K562 (cell line): ENCODE data around the gene OR5K2. TPM values are rescaled to one million over a fixed set of nuclear protein-coding genes. Genes with fewer than 3 reads are reported as not detected.

ENCODE experiments used
- ATAC-seq: fragments of 200-7000 bp; cut with Tn5 transposase; 3 replicates; pipeline ENCODE4 v1.9.1; 2020; ENCODE audit warnings: moderate library complexity
- BruUV-seq: library from RNA; stranded (reverse); fragments of 400-500 nt; replicated peaks from 2 replicates; lab custom pipeline; 2021; lab: Mats Ljungman, UMichigan
- CTCF ChIA-PET: fragments of 300-600 bp; formaldehyde crosslinking; extraction: SDS; loops from one replicate; lab custom pipeline; 2021; ENCODE audit warnings: low intra/inter-chr PET ratio; lab: Yijun Ruan, JAX
- POLR2A ChIA-PET: fragments of 300-600, 350-650 bp; sonication (Branson Sonifier 250); formaldehyde crosslinking; extraction: SDS; loops from one replicate; lab custom pipeline; 2021; ENCODE audit warnings: antibody characterized with exemption, inconsistent platforms; lab: Yijun Ruan, JAX
- DNase-seq, 4 experiments: peaks; one replicate each; pipeline versions ENCODE4 v3.0.0 to v3.0.0-alpha.2; 2011 to 2018; ENCODE audit warnings: low spot score in 3 of 4, mixed read lengths in 3 of 4; ENCODE audit errors: extremely low read depth in 1 of 4
- FAIRE-seq: peaks from 2 replicates; lab custom pipeline; 2011; peaks lifted over from hg19 to GRCh38; lab: Jason Lieb, UNC
- H2AFZ ChIP-seq: 2 replicates; pipeline ENCODE4 v1.6.0; 2011; ENCODE audit warnings: low read depth, low read length, control low read depth, inconsistent platforms
- H3K27ac ChIP-seq: fragments of 200-600 bp; 3 replicates; pipeline ENCODE4 v1.8.0; 2011; ENCODE audit warnings: low read depth, mild to moderate bottlenecking, control low read depth, inconsistent platforms, low read length, moderate library complexity, mixed read lengths; ENCODE audit errors: extremely low read depth
- H3K27me3 ChIP-seq, 2 experiments: fragments of 300-600 bp in 1 of 2; 2 replicates in 1 of 2; 3 replicates in 1 of 2; pipeline versions ENCODE4 v1.6.0 to v1.8.0; 2011; ENCODE audit warnings: inconsistent platforms in 2 of 2, low read length in 2 of 2, mild to moderate bottlenecking in 1 of 2, mixed read lengths in 1 of 2, moderate library complexity in 1 of 2; ENCODE audit not compliant: control insufficient read depth in 2 of 2, insufficient read depth in 2 of 2
- H3K36me3 ChIP-seq: fragments of 300-600 bp; 3 replicates; pipeline ENCODE4 v1.8.0; 2011; ENCODE audit warnings: mild to moderate bottlenecking, low read length, inconsistent platforms; ENCODE audit not compliant: control insufficient read depth, insufficient read depth
- H3K4me1 ChIP-seq, 2 experiments: fragments of 200-600 bp in 1 of 2; replicated peaks in 1 of 2; 2 replicates in 1 of 2; 3 replicates in 1 of 2; pipeline versions ENCODE4 v1.5.1 to v1.8.0; 2011; ENCODE audit warnings: inconsistent platforms in 2 of 2, low read length in 2 of 2, mild to moderate bottlenecking in 1 of 2, mixed read lengths in 1 of 2, moderate library complexity in 1 of 2; ENCODE audit not compliant: control insufficient read depth in 2 of 2, insufficient read depth in 2 of 2
- H3K4me2 ChIP-seq: 2 replicates; pipeline ENCODE4 v1.6.1; 2011; ENCODE audit warnings: low read length, control low read depth, inconsistent platforms, mixed read lengths; ENCODE audit not compliant: insufficient read depth
- H3K4me3 ChIP-seq: fragments of 200-600 bp; sonication (generic), shearing (Covaris generic); 2 replicates; pipeline ENCODE4 v1.5.1; 2016; ENCODE audit warnings: control low read depth, inconsistent platforms
- H3K79me2 ChIP-seq: fragments of 200-600 bp; 3 replicates; pipeline ENCODE4 v1.8.0; 2011; ENCODE audit warnings: low read length, inconsistent platforms; ENCODE audit not compliant: control insufficient read depth, insufficient read depth
- H3K9ac ChIP-seq, 2 experiments: 2 replicates each; pipeline versions ENCODE4 v1.6.0 to v1.6.1; 2011; ENCODE audit warnings: low read depth in 2 of 2, low read length in 2 of 2, control low read depth in 1 of 2, inconsistent platforms in 1 of 2, mild to moderate bottlenecking in 1 of 2, mixed read lengths in 1 of 2; ENCODE audit not compliant: insufficient read depth in 1 of 2
- H3K9me1 ChIP-seq: one replicate; pipeline ENCODE4 v1.6.0; 2011; ENCODE audit warnings: inconsistent platforms, mild to moderate bottlenecking, low read length, moderate library complexity; ENCODE audit not compliant: control insufficient read depth, insufficient read depth
- H3K9me3 ChIP-seq: replicated peaks from 2 replicates; pipeline ENCODE4 v1.5.1; 2011; ENCODE audit warnings: low read depth, low read length, inconsistent platforms; ENCODE audit not compliant: control insufficient read depth, insufficient read depth
- H4K20me1 ChIP-seq: replicated peaks from 2 replicates; pipeline ENCODE4 v1.6.1; 2011; ENCODE audit warnings: low read length, inconsistent platforms, mixed read lengths; ENCODE audit not compliant: control insufficient read depth, insufficient read depth
- KLF10 ChIP-seq: fragments of 250-450 bp; sonication (Bioruptor Pico); IDR thresholded peaks from 2 replicates; pipeline ENCODE4 v1.6.1; 2021; ENCODE audit warnings: matching md5 sums
- POLR2H ChIP-seq: IDR thresholded peaks from 2 replicates; pipeline ENCODE4 v1.6.1; 2016; ENCODE audit warnings: missing genetic modification characterization, low read depth, mild to moderate bottlenecking, control low read depth, missing compliant biosample characterization, moderate library complexity
- ZFP30 ChIP-seq: fragments of 250-450 bp; sonication (Bioruptor Pico); IDR thresholded peaks from 2 replicates; pipeline ENCODE4 v1.8.0; 2022; ENCODE audit warnings: moderate library complexity, mild to moderate bottlenecking, inconsistent platforms, borderline replicate concordance
- WGBS: fragments of 100-300 bp; shearing (Covaris generic); methylation state at CpG from one replicate; pipeline ENCODE4 v1.1.6; 2016; ENCODE audit warnings: low coverage, mixed read lengths; ENCODE audit not compliant: insufficient coverage; ENCODE audit errors: missing lambda C conversion rate; 5-methylcytosine and 5-hydroxymethylcytosine counted together
- in situ Hi-C: fragments of 300-500 bp; cut with MboI; formaldehyde crosslinking; loops from 4 replicates; pipeline ENCODE4 v1.15.0; 2018; ENCODE audit warnings: inconsistent platforms, mixed read lengths
- intact Hi-C: fragments of 100-400 bp; cut with micrococcal nuclease; formaldehyde crosslinking; loops from 2 replicates; pipeline ENCODE4 v1.14.2; 2022
- polyA plus RNA-seq, 8 experiments: library from polyadenylated mRNA; depleted of rRNA in 4 of 8; stranded (reverse) in 5 of 8; unstranded in 3 of 8; fragments of >200 nt; fragmentation: Nextera tagmentation in 2 of 8; fragmentation: Illumina TruSeq in 1 of 8; extraction: Ambion mirVana in 2 of 8; extraction: Trizol in 1 of 8; gene quantifications; 2 replicates each; pipeline versions ENCODE4 v1.2.1 to v1.2.3, GENCODE V29; 2011 to 2014; ENCODE audit warnings: inconsistent platforms in 1 of 8, missing spikeins in 1 of 8
- total RNA-seq, 7 experiments: library from RNA; depleted of rRNA in 6 of 7; stranded (reverse); fragments of >200 nt in 6 of 7; fragmentation: Illumina TruSeq in 2 of 7; extraction: Trizol in 2 of 7; gene quantifications; 2 replicates each; pipeline versions ENCODE4 v1.2.1 to v1.2.3, GENCODE V29; 2011 to 2021; ENCODE audit warnings: low replicate concordance in 1 of 7

The OR5K2 gene
- total and polyA plus RNA-seq, 9 of the 15 experiments (the other 6 are each of a cell fraction or from before 2014, with no cell fraction given), result not detected

GRCh38 chr3:98534734-98535133 is 37.3 kb downstream of the OR5K2 start:
- DNase-seq (no peak), ATAC-seq (no peak), FAIRE-seq (no peak)
- Histone ChIP-seq H3K27ac (no peak overlapping the region), H4K20me1 (no peaks in the 10 kb centered on the region), H2AFZ (no peak overlapping the region), H3K4me1 (peaks cover 5 to 6% of the 10 kb centered on the region in 2 experiments; a peak in 3 of 5 replicates), H3K4me3 (no peak overlapping the region), H3K36me3 (no peaks in the 10 kb centered on the region)
- CTCF ChIA-PET, result no interaction called here
- BruUV-seq, result no TSS peak
- POLR2A ChIA-PET, result no interaction called here
- in situ Hi-C loops, result no loop called here
- TF ChIP-seq KLF10 (CRISPR knock-in tag) (no peak), POLR2H (tag) (no peak)
- TF ChIP-seq, all 486 proteins: peak for 0
- 50% methylated on average over 1 of the region's 1 CpG for WGBS
- no peaks in the 10 kb centered on the region for H3K79me2 ChIP-seq
- H3K9me1 ChIP-seq, result no peaks in the 10 kb centered on the region
- H3K27me3 ChIP-seq, result no peaks in the 10 kb centered on the region
- H3K4me2 ChIP-seq, result no peak overlapping the region
- no peaks in the 10 kb centered on the region for H3K9me3 ChIP-seq
- H3K9ac ChIP-seq, result no peak overlapping the region
- intact Hi-C loops, result no loop called here

GRCh38 chr3:98536456-98537017 is 39.1 kb downstream of the OR5K2 start:
- no peaks in the 10 kb centered on the region for H3K9me1 ChIP-seq
- TF ChIP-seq ZFP30, result no peak
- TF ChIP-seq, all 486 proteins: peak for 0
- no peaks in the 10 kb centered on the region for H3K27me3 ChIP-seq
- ChIA-PET POLR2A (interaction anchor here (0.5 to 1.3 kb wide), 2 partner anchors 9 to 57 kb away, joined by 3 read pairs; partner anchors contain the start of gene CPOX), CTCF (no interaction called here)
- no peak overlapping the region for H3K4me3 ChIP-seq
- WGBS, result 86% methylated on average over 6 of the region's 6 CpGs
- no peak for FAIRE-seq
- in situ Hi-C loops, result no loop called here
- peaks cover 5 to 6% of the 10 kb centered on the region in 2 experiments; a peak in 3 of 5 replicates for H3K4me1 ChIP-seq
- no peaks in the 10 kb centered on the region for H4K20me1 ChIP-seq
- BruUV-seq, result no TSS peak
- no peak for ATAC-seq
- H3K9me3 ChIP-seq, result no peaks in the 10 kb centered on the region
- no peaks in the 10 kb centered on the region for H3K36me3 ChIP-seq
- no peak overlapping the region for H3K4me2 ChIP-seq
- intact Hi-C loops, result no loop called here
- H3K9ac ChIP-seq, result no peak overlapping the region
- H3K79me2 ChIP-seq, result no peaks in the 10 kb centered on the region
- DNase-seq, result no peak
- H2AFZ ChIP-seq, result peak overlapping the region; percentile 40; the same call in 1 of the 2 replicates
- H3K27ac ChIP-seq, result no peak overlapping the region
